ENCODE measurements around the gene PSMA6. TPM values are rescaled to one million over a fixed set of nuclear protein-coding genes. Genes with fewer than 3 reads are reported as not detected.

PSMA6 gene
- total and polyA plus RNA-seq, 2 of the 13 experiments (the other 11 are each of a cell fraction or from before 2014, with no cell fraction given), result 525 to 1,109 TPM

DNA sequence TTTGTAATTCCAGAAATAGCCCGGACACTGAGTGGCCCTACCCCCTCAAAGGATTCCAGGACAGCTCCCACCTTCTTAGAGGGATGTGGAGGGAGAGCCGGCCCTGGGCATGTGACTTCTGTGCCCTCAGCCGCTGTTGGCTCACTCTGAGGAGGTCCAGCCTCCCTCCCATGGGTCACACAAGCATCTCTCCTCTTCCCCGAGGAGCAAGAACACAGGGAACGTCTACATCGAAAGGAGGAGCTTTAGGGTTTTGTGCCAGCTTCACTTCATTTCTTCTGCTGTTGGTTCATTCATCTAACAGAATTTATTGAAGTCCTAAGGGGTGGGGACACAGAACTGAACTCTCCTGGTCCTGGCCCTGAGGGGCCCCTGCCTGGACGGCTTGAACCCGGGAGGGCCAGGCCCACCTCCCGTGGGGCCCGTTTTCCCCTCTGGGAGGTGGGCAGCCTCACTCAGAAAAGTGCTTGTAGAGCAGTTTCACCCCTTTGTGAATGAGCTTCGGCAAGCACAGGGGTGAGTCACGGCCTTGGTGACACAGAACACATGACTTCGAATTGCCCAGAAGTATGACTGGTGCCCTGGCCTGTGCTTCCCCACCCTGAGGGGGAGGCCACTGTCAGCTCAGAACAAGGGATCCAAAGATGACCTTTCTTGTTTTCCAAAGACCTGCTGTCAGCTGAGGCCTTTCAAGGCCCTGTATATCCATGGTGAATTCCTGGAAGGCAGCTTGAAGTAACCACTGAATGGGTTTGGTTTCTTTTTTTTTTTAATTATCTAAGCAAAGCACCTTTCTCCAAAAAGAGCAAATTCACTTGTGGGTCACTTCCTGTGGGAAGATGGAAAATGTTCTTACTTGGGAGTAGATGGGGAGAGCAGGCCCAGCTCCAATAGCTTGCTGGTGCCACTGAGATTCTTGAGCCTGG is 73.2 kb downstream of the PSMA6 start (continued):
- TF ChIP-seq, protein P1, sequence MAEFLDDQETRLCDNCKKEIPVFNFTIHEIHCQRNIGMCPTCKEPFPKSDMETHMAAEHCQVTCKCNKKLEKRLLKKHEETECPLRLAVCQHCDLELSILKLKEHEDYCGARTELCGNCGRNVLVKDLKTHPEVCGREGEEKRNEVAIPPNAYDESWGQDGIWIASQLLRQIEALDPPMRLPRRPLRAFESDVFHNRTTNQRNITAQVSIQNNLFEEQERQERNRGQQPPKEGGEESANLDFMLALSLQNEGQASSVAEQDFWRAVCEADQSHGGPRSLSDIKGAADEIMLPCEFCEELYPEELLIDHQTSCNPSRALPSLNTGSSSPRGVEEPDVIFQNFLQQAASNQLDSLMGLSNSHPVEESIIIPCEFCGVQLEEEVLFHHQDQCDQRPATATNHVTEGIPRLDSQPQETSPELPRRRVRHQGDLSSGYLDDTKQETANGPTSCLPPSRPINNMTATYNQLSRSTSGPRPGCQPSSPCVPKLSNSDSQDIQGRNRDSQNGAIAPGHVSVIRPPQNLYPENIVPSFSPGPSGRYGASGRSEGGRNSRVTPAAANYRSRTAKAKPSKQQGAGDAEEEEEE (CRISPR knock-in tag; IDR thresholded peaks at IDR 0.05; ENCODE audit: borderline replicate concordance), result peak; percentile 89; the same call in 1 of the 2 replicates
- TF ChIP-seq, protein P2, sequence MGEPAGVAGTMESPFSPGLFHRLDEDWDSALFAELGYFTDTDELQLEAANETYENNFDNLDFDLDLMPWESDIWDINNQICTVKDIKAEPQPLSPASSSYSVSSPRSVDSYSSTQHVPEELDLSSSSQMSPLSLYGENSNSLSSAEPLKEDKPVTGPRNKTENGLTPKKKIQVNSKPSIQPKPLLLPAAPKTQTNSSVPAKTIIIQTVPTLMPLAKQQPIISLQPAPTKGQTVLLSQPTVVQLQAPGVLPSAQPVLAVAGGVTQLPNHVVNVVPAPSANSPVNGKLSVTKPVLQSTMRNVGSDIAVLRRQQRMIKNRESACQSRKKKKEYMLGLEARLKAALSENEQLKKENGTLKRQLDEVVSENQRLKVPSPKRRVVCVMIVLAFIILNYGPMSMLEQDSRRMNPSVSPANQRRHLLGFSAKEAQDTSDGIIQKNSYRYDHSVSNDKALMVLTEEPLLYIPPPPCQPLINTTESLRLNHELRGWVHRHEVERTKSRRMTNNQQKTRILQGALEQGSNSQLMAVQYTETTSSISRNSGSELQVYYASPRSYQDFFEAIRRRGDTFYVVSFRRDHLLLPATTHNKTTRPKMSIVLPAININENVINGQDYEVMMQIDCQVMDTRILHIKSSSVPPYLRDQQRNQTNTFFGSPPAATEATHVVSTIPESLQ (CRISPR knock-in tag; conservative IDR thresholded peaks at IDR 0.05), result no peak
- peak; percentile 74 for TF ChIP-seq FOXK1 (CRISPR knock-in tag; IDR thresholded peaks at IDR 0.05; ENCODE audit: borderline replicate concordance, low read depth)
- TF ChIP-seq SRSF4 (IDR thresholded peaks at IDR 0.05; ENCODE audit: low read depth, low read length, poor library complexity, severe bottlenecking), result no peak
- TF ChIP-seq ZNF224 (CRISPR knock-in tag; IDR thresholded peaks at IDR 0.05), result peak; percentile 16; the same call in 1 of the 2 replicates
- TF ChIP-seq, protein P3, sequence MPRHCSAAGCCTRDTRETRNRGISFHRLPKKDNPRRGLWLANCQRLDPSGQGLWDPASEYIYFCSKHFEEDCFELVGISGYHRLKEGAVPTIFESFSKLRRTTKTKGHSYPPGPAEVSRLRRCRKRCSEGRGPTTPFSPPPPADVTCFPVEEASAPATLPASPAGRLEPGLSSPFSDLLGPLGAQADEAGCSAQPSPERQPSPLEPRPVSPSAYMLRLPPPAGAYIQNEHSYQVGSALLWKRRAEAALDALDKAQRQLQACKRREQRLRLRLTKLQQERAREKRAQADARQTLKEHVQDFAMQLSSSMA (CRISPR knock-in tag; IDR thresholded peaks at IDR 0.05), result peak; percentile 56; the same call in 1 of the 2 replicates
- TF ChIP-seq TBL1XR1 (IDR thresholded peaks at IDR 0.05; ENCODE audit: borderline replicate concordance, low read length, partially characterized antibody), result no peak
- peak; percentile 99 for TF ChIP-seq BCL6 (CRISPR knock-in tag; IDR thresholded peaks at IDR 0.05)
- TF ChIP-seq, protein P4, sequence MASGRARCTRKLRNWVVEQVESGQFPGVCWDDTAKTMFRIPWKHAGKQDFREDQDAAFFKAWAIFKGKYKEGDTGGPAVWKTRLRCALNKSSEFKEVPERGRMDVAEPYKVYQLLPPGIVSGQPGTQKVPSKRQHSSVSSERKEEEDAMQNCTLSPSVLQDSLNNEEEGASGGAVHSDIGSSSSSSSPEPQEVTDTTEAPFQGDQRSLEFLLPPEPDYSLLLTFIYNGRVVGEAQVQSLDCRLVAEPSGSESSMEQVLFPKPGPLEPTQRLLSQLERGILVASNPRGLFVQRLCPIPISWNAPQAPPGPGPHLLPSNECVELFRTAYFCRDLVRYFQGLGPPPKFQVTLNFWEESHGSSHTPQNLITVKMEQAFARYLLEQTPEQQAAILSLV (CRISPR knock-in tag; IDR thresholded peaks at IDR 0.05; ENCODE audit: borderline replicate concordance), result peak; percentile 85
- TF ChIP-seq ZNF747 (CRISPR knock-in tag; IDR thresholded peaks at IDR 0.05; ENCODE audit: borderline replicate concordance), result peak; percentile 97
- TF ChIP-seq, protein P5, sequence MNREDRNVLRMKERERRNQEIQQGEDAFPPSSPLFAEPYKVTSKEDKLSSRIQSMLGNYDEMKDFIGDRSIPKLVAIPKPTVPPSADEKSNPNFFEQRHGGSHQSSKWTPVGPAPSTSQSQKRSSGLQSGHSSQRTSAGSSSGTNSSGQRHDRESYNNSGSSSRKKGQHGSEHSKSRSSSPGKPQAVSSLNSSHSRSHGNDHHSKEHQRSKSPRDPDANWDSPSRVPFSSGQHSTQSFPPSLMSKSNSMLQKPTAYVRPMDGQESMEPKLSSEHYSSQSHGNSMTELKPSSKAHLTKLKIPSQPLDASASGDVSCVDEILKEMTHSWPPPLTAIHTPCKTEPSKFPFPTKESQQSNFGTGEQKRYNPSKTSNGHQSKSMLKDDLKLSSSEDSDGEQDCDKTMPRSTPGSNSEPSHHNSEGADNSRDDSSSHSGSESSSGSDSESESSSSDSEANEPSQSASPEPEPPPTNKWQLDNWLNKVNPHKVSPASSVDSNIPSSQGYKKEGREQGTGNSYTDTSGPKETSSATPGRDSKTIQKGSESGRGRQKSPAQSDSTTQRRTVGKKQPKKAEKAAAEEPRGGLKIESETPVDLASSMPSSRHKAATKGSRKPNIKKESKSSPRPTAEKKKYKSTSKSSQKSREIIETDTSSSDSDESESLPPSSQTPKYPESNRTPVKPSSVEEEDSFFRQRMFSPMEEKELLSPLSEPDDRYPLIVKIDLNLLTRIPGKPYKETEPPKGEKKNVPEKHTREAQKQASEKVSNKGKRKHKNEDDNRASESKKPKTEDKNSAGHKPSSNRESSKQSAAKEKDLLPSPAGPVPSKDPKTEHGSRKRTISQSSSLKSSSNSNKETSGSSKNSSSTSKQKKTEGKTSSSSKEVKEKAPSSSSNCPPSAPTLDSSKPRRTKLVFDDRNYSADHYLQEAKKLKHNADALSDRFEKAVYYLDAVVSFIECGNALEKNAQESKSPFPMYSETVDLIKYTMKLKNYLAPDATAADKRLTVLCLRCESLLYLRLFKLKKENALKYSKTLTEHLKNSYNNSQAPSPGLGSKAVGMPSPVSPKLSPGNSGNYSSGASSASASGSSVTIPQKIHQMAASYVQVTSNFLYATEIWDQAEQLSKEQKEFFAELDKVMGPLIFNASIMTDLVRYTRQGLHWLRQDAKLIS (CRISPR knock-in tag; IDR thresholded peaks at IDR 0.05), result peak; percentile 58; the same call in 1 of the 2 replicates
- peak; percentile 44; the same call in 1 of the 2 replicates for TF ChIP-seq RFX5 (IDR thresholded peaks at IDR 0.05; ENCODE audit: low read depth, low read length)
- TF ChIP-seq, protein P6, sequence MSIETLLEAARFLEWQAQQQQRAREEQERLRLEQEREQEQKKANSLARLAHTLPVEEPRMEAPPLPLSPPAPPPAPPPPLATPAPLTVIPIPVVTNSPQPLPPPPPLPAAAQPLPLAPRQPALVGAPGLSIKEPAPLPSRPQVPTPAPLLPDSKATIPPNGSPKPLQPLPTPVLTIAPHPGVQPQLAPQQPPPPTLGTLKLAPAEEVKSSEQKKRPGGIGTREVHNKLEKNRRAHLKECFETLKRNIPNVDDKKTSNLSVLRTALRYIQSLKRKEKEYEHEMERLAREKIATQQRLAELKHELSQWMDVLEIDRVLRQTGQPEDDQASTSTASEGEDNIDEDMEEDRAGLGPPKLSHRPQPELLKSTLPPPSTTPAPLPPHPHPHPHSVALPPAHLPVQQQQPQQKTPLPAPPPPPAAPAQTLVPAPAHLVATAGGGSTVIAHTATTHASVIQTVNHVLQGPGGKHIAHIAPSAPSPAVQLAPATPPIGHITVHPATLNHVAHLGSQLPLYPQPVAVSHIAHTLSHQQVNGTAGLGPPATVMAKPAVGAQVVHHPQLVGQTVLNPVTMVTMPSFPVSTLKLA (IDR thresholded peaks at IDR 0.05), result no peak
